Suppressor macrophage treated with lipopolysaccharide for 4 hours (primary cell): ENCODE results near the gene CELF2.
"Not testable (repeated sequence)": the region's sequence is repeated elsewhere in the genome, so short reads cannot be mapped to it uniquely, and the experiment has no call there.

Source experiments
- DNase-seq: peaks from one replicate; pipeline ENCODE4 v3.0.0-alpha.2; 2020

Gene CELF2

GRCh38 chr10:11335167-11335652 is 317.5 kb downstream of the CELF2 start:
- DNase-seq: peak; percentile 54

GRCh38 chr10:11335881-11336430 is 318.3 kb downstream of the CELF2 start:
- no peak for DNase-seq

- DNase-seq: no peak
Observed at GRCh38 chr10:11336722-11337162, 319.1 kb downstream of the CELF2 start.

GRCh38 chr10:11337516-11337915 is 319.8 kb downstream of the CELF2 start:
- no peak for DNase-seq

GRCh38 chr10:11338160-11338844 is 320.6 kb downstream of the CELF2 start:
- DNase-seq: no peak

- no peak for DNase-seq
Observed at GRCh38 chr10:11339013-11339412, 321.3 kb downstream of the CELF2 start.

GRCh38 chr10:11339660-11340059 is 322.0 kb downstream of the CELF2 start:
- no peak for DNase-seq

GRCh38 chr10:11341283-11341960 is 323.8 kb downstream of the CELF2 start:
- peak; percentile 28 for DNase-seq

- DNase-seq: no peak
Observed at GRCh38 chr10:11344081-11344480, 326.4 kb downstream of the CELF2 start.

- DNase-seq: no peak
Observed at GRCh38 chr10:11344550-11344949, 326.9 kb downstream of the CELF2 start.

- DNase-seq: peak; percentile 77
Observed at GRCh38 chr10:11345224-11346054, 327.8 kb downstream of the CELF2 start.

- not testable (repeated sequence) for DNase-seq
Observed at GRCh38 chr10:11347580-11347979, 329.9 kb downstream of the CELF2 start.

- DNase-seq: no peak
Observed at GRCh38 chr10:11351801-11352200, 334.1 kb downstream of the CELF2 start.

- DNase-seq: peak; percentile 43
Observed at GRCh38 chr10:11353006-11353896, 335.6 kb downstream of the CELF2 start.

- DNase-seq: no peak
Observed at GRCh38 chr10:11354823-11355222, 337.2 kb downstream of the CELF2 start.

GRCh38 chr10:11355592-11355991 is 337.9 kb downstream of the CELF2 start:
- DNase-seq: no peak

- no peak for DNase-seq
Observed at GRCh38 chr10:11357439-11357838, 339.8 kb downstream of the CELF2 start.

GRCh38 chr10:11358011-11358410 is 340.3 kb downstream of the CELF2 start:
- DNase-seq: no peak

GRCh38 chr10:11358923-11359575 is 341.4 kb downstream of the CELF2 start:
- no peak for DNase-seq

GRCh38 chr10:11359869-11360268 is 342.2 kb downstream of the CELF2 start:
- no peak for DNase-seq

GRCh38 chr10:11363497-11363896 is 345.8 kb downstream of the CELF2 start:
- no peak for DNase-seq

- no peak for DNase-seq
Observed at GRCh38 chr10:11364241-11364640, 346.6 kb downstream of the CELF2 start.
